Stimulated activated CD4-positive, alpha-beta T cell treated with anti-CD3 and anti-CD28 coated beads, Interleukin-15, amount 100 ng/mL, for 48 hours (primary cell): ENCODE results near the gene APOL2.
"Not testable (repeated sequence)": the region's sequence is repeated elsewhere in the genome, so short reads cannot be mapped to it uniquely, and the experiment has no call there.

Experiments
- DNase-seq, 2 donors: peaks; one replicate each; pipeline ENCODE4 v3.0.0-alpha.2; 2020; ENCODE audit warnings: low read depth in 2 of 2

The APOL2 gene

DNA sequence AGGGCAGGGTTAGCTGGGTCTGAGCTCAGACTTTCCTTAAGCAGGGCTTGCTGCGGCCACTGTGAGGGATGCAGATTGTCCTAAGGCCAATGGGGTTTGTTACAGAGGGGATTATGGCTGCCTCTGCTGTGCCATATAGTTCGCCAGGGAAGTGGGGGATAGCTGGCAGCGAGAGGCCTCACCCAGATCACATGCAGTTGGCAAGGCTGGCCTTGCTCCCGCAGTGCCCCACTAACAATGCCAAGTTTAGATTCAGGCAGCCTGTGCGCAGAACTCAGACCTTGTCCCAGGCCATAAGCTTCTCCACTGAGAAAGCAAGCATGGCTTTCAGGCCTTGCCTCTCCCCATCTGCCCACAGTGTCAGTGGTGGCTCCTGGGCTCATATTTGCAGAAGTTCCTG lies 4.7 kb upstream of the APOL2 start:
- DNase-seq: no peak

- DNase-seq: no peak
Observed at GRCh38 chr22:36239150-36239400, 252 bp downstream of the APOL2 start.

DNA sequence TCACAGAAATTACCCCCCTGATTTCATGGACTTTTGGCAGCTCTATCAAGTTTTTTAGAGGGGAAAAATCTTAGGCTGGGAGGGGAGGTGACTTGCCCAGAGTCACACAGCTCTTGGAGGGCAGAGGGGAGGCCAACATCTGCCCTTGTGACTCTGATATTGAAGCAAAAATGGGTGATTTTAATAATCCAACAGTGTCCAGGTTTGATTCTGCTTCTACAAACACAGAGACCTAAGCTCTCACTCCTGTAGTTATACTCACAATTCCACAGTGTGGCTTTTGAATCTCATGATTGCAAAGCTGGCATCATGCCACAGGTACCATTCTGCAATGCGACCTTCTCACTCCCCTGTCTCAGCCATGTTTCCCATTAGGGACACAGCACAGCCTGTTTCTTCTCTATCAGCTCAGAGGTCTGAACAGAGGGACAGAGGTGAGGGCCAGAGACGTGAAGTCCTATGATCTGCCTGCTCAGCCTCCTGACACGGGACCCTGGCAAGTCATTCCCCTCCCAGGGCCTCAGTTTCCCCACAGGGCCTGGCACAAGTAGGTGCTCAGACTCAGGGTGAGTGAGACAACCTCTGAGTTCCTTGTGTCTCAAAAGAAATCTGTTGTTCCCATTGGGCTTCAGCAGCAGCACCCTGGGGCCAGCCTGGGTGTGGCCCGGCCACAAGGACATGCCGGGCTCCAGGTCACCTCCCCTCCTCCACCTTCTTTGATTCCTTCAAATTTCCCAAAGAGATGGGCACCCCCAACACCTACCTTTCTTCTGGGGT lies 766 bp downstream of the APOL2 start:
- no peak for DNase-seq

GRCh38 chr22:36237462-36238372 lies 1.6 kb downstream of the APOL2 start:
- no peak for DNase-seq

DNA sequence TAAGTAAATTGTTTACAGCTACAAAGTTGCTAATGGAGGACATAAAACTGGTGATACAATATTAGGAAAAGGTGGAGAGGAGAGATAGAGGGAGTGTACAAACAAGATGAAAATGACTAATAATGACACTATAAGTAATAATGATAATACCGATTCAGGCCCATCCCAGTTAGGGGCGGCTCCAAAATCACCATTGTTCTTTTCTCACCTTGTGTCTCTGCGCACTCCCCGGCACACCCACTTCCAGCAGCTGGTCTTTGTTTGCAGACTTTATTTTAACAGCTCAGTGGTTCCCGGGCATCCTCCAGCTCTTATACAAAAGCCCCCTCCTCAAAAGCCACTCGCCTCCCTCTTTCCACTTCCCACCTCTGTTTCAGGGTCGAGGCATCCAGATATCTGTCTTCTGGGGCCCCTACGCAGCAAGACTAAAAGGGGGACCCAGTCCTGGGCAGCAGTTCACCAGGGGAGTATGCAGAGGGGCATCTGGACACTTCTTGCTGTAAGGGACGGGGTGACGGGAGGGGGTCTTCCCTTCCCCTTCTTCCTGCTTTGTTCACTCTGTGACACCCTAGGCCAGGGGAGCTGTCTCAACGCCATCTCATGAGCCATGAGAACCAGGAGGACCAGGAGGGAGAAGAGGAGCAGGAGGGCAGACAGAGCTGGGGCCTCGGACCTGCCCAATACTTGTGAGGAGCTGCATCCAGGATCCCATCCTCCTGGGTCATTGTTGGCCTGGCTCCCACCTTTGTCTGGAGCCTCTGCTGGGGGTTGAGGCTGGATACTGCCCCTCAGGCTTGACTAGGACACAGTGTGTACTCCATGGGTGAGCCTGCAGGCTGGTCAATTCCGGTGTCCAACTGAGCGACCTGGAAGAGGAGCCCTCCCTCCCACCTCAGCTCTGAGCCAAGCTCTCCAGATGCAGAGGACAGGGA lies 2.7 kb downstream of the APOL2 start:
- no peak for DNase-seq

GRCh38 chr22:36235585-36235984 lies 3.7 kb downstream of the APOL2 start:
- no peak for DNase-seq

DNA sequence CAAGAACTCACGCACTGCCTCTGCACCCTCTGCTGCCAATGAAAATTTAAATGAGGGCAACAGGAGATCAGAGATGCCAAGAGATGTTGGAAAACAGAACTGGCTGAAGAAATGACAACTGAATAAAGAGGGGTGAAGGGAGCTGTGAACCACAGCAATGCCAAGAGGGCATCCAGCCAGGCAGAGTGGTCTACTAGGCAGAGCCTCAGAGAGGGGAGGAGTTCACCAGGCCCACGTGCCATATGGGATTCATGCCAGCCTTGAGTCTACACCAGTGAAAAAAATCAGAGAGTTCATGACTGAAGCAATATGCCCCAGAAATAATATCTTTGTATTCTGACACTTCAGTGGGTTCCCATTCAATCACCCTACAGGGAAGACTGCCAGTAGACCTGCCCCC lies 4.4 kb downstream of the APOL2 start:
- DNase-seq: no peak

DNA sequence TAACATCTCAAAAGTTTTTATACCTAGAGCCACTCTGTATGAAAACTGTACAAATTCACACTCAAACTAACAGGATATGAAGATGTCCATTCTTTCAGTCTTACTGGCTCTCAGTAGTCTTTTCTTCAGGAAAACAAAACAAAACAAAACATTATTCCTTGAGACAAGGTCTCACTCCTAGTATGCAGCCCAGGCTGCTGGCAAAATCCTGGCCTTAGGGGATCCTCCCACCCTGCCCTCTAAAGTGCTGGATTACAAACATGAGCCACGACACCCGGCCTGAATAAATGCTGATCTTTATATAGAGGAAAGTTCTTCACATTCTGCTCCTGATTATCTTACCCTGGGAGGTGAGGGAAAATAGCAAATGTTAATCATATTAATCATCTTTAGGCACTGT lies 5.1 kb downstream of the APOL2 start:
- no peak for DNase-seq

GRCh38 chr22:36233796-36234195 lies 5.5 kb downstream of the APOL2 start:
- DNase-seq: no peak

DNA sequence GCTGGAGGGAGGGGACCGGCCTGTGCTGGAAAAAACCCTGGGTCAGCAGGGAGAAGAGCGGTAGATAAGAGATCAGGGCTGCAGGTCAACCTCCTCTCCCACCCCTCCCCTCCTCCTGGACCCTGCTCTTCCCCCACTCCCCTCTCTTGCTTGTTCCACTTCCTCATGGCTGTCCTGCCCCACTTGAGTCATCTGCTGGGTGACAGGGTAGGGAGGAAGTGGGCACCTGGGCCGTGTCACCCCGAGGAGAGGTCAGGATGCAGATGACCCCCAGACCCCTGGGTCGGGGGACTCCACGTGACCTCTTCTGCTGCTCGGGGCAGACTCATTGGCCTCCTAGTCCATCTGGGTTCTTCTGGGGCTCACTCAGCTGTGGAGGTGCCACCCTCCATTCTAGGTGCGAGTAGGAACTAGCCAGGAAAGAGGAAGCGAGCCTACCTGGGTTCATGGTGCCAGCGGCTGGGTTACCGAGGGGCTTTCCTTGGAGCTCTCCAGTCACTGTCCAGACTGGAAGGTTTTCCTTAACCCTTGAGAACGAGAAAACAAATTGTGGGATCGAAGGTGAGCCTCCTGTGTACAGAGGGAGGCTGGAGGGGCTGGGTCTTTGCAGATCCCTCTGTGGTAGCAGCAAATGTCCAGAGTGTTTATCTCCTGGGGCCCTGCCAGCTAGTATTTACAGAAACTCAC lies 6.5 kb downstream of the APOL2 start:
- DNase-seq: no peak

- DNase-seq: not testable (repeated sequence)
Observed at GRCh38 chr22:36231051-36231450, 8.3 kb downstream of the APOL2 start.

- DNase-seq: not testable (repeated sequence)
Observed at GRCh38 chr22:36229649-36230048, 9.7 kb downstream of the APOL2 start.

- DNase-seq: no peak
Observed at GRCh38 chr22:36228944-36229343, 10.4 kb downstream of the APOL2 start.

- DNase-seq: not testable (repeated sequence)
Observed at GRCh38 chr22:36228369-36228768, 11.0 kb downstream of the APOL2 start.

DNA sequence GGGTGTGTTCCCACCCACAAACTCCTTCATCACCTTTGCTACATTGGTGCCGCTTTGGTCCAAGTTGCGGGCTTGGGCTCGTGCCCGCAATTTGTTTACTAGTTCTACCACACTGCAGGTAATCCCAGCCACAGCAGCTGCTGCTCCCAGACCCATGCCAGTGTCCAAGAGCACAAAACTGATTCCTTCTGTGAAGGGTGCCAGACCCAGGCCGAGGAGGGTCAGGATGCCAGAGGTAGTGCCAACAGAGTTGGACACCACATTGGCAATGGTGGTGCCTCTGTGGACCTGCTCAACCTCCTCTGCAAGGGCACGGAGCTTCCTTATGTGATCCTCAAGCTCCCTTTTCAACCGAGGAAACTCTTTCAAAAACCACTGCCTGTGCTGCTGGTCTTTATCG lies 11.5 kb downstream of the APOL2 start:
- no peak for DNase-seq

GRCh38 chr22:36227396-36227795 lies 11.9 kb downstream of the APOL2 start:
- no peak for DNase-seq

- no peak for DNase-seq
Observed at GRCh38 chr22:36226189-36226588, 13.1 kb downstream of the APOL2 start.

- DNase-seq: no peak
Observed at GRCh38 chr22:36225333-36225922, 13.9 kb downstream of the APOL2 start.

GRCh38 chr22:36224245-36224644 lies 15.1 kb downstream of the APOL2 start:
- no peak for DNase-seq

DNA sequence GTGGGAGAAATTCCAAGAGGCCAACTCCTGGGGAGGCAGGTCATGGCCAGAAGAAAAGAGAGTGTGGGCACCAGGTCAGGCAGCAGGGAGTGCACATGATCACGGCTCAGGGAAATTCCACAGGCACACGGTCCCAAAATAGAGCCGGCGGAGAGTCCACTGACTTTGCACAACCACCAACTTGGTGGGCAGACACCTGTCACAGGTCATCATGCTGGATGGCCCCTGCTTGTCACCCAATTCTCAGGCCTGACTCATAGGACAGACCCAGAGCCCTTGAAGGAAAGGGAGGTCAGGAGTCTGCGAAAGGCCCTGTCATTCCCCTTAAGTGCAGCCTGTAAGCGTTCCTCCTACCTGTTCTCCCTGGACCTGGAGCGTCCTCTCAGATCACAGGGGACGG lies 15.8 kb downstream of the APOL2 start:
- DNase-seq: no peak

- DNase-seq: no peak
Observed at GRCh38 chr22:36222887-36223450, 16.4 kb downstream of the APOL2 start.
